IMR-90 (cell line): ENCODE data around the gene ZNF771.

ENCODE experiments used
- MAFK ChIP-seq: IDR thresholded peaks from 2 replicates; pipeline ENCODE4 v1.6.1; 2012; ENCODE audit warnings: low read depth, low read length, improper control_type of control experiment
- POLR2A ChIP-seq: IDR thresholded peaks from 2 replicates; pipeline ENCODE4 v1.6.1; 2012; ENCODE audit warnings: mild to moderate bottlenecking, low read depth, low read length

DNA sequence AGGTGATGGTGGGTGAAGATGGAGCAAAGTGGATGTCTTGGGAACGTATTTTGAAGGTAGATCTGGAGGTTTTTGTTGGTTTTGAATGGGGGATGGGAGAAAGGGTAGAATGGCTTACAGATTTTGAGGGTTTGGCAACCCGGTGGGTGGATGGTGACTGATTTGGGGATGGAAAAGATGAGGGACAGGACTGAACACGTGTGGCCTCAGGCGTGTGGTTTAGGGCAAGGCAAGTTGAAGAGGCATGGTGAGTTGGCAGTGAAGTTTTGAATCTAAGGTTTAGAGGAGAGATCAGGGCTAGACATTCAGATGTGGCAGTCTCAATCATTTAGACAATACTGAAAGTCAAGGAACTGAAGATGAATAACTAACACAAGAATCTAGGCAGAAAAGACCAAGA lies 27.4 kb downstream of the ZNF771 start:
- no peak for TF ChIP-seq POLR2A
- TF ChIP-seq MAFK: no peak
